HCT116 (cell line): ENCODE results near the gene RGS6. TPM values are rescaled to one million over a fixed set of nuclear protein-coding genes. Genes with fewer than 3 reads are reported as not detected.

Experiments
- ATAC-seq: fragments of 200-7000 bp; cut with Tn5 transposase; 2 replicates; pipeline ENCODE4 v1.9.1; 2020; ENCODE audit warnings: mild to moderate bottlenecking, moderate library complexity
- BruUV-seq: library from RNA; stranded (reverse); fragments of 400-500 nt; replicated peaks from 2 replicates; lab custom pipeline; 2021; lab: Mats Ljungman, UMichigan
- CTCF ChIA-PET: fragments of 300-600 bp; sonication (Branson Sonifier 250); formaldehyde crosslinking; loops from one replicate; lab custom pipeline; 2021; ENCODE audit warnings: antibody characterized with exemption; lab: Charles Lee
- POLR2A ChIA-PET: fragments of 300-600, 350-600 bp; sonication (Branson Sonifier 250); formaldehyde crosslinking; loops from one replicate; lab custom pipeline; 2021; ENCODE audit warnings: antibody characterized with exemption; lab: Charles Lee
- RAD21 ChIA-PET, 2 experiments: fragments of 300-600 bp; sonication (Branson Sonifier 250); formaldehyde crosslinking; loops; one replicate each; lab custom pipeline; 2023; ENCODE audit warnings: low total read pairs in 2 of 2; ENCODE audit not compliant: uncharacterized antibody in 2 of 2, unreplicated experiment in 2 of 2, low non-redundant PET in 1 of 2; lab: Charles Lee
- DNase-seq: peaks from one replicate; pipeline ENCODE4 v3.0.0-alpha.2; 2010; ENCODE audit warnings: low read depth, low spot score
- H2AFZ ChIP-seq: fragments of 200-600 bp; shearing (Covaris generic), sonication (generic); 2 replicates; pipeline ENCODE4 v1.6.1; 2017; ENCODE audit warnings: low read depth, mixed run types, mixed read lengths, antibody characterized with exemption, low read length; ENCODE audit not compliant: poor library complexity, severe bottlenecking
- H3K27ac ChIP-seq: 2 replicates; pipeline ENCODE4 v1.5.1; 2012; ENCODE audit warnings: low read depth, low read length
- H3K27me3 ChIP-seq: fragments of 200-600 bp; sonication (generic); 2 replicates; pipeline ENCODE4 v1.6.1; 2016; ENCODE audit warnings: mixed run types, low read length, mixed read lengths; ENCODE audit not compliant: insufficient read depth
- H3K36me3 ChIP-seq, 2 experiments: fragments of 200-500 bp in 1 of 2; fragments of 200-600 bp in 1 of 2; sonication (Bioruptor generic) in 1 of 2; sonication (generic) in 1 of 2; 2 replicates each; pipeline versions ENCODE4 v1.5.1 to v1.6.1; 2014 to 2016; ENCODE audit warnings: low read length in 2 of 2, inconsistent platforms in 1 of 2, mixed read lengths in 1 of 2, mixed run types in 1 of 2; ENCODE audit not compliant: insufficient read depth in 2 of 2, control insufficient read depth in 1 of 2
- H3K4me1 ChIP-seq, 2 experiments: fragments of 200-600 bp in 1 of 2; sonication (generic) in 1 of 2; 2 replicates each; pipeline versions ENCODE4 v1.5.1 to v1.6.1; 2012 to 2017; ENCODE audit warnings: low read length in 2 of 2, inconsistent platforms in 1 of 2, mild to moderate bottlenecking in 1 of 2, mixed read lengths in 1 of 2, mixed run types in 1 of 2, moderate library complexity in 1 of 2; ENCODE audit not compliant: insufficient read depth in 2 of 2, control insufficient read depth in 1 of 2
- H3K4me2 ChIP-seq: fragments of 200-600 bp; sonication (generic); 2 replicates; pipeline ENCODE4 v1.6.1; 2017; ENCODE audit warnings: mixed run types, low read length, mixed read lengths
- H3K4me3 ChIP-seq, 2 experiments: fragments of 200-600 bp in 1 of 2; sonication (generic) in 1 of 2; replicated peaks in 1 of 2; 2 replicates each; pipeline ENCODE4 v1.5.1; 2011 to 2016; ENCODE audit warnings: low read length in 2 of 2, control low read depth in 1 of 2, low read depth in 1 of 2, mild to moderate bottlenecking in 1 of 2, mixed read lengths in 1 of 2, mixed run types in 1 of 2
- H3K79me2 ChIP-seq: fragments of 200-600 bp; sonication (generic); 2 replicates; pipeline ENCODE4 v1.6.1; 2017; ENCODE audit warnings: mild to moderate bottlenecking, mixed run types, low read length, moderate library complexity, mixed read lengths; ENCODE audit not compliant: insufficient read depth
- H3K9ac ChIP-seq: fragments of 200-600 bp; sonication (generic); 2 replicates; pipeline ENCODE4 v1.6.1; 2016; ENCODE audit warnings: low read length, mixed read lengths
- H3K9me2 ChIP-seq: fragments of 200-600 bp; sonication (generic), shearing (Covaris generic); 2 replicates; pipeline ENCODE4 v1.6.1; 2017; ENCODE audit warnings: mixed run types, mild to moderate bottlenecking, moderate library complexity; ENCODE audit not compliant: insufficient read depth
- H3K9me3 ChIP-seq, 2 experiments: fragments of 200-500 bp in 1 of 2; fragments of 200-600 bp in 1 of 2; sonication (Bioruptor generic) in 1 of 2; sonication (generic) in 1 of 2; 2 replicates each; pipeline ENCODE4 v1.6.1; 2014 to 2017; ENCODE audit warnings: low read length in 2 of 2, mixed read lengths in 2 of 2, inconsistent platforms in 1 of 2, low read depth in 1 of 2, mild to moderate bottlenecking in 1 of 2, mixed run types in 1 of 2, moderate library complexity in 1 of 2; ENCODE audit not compliant: control insufficient read depth in 1 of 2, insufficient read depth in 1 of 2
- H4K20me1 ChIP-seq: fragments of 200-600 bp; sonication (generic), shearing (Covaris generic); 2 replicates; pipeline ENCODE4 v1.6.1; 2017; ENCODE audit warnings: mixed run types, mild to moderate bottlenecking, moderate library complexity; ENCODE audit not compliant: insufficient read depth
- CBX3 ChIP-seq: IDR thresholded peaks from 2 replicates; pipeline ENCODE4 v1.6.1; 2012; ENCODE audit warnings: low read depth
- CTCF ChIP-seq, 3 experiments: fragments of 200-600 bp in 1 of 3; sonication (generic) in 1 of 3; IDR thresholded peaks in 2 of 3; conservative IDR thresholded peaks in 1 of 3; 2 replicates each; pipeline ENCODE4 v1.5.1; 2012 to 2017; ENCODE audit warnings: low read depth in 2 of 3, low read length in 2 of 3, antibody characterized with exemption in 1 of 3, borderline replicate concordance in 1 of 3, control low read depth in 1 of 3, mild to moderate bottlenecking in 1 of 3, mixed read lengths in 1 of 3, mixed run types in 1 of 3, moderate library complexity in 1 of 3; ENCODE audit not compliant: insufficient read depth in 1 of 3
- ELF1 ChIP-seq: IDR thresholded peaks from 2 replicates; pipeline ENCODE4 v1.6.1; 2012; ENCODE audit warnings: low read depth, borderline replicate concordance
- FOSL1 ChIP-seq: IDR thresholded peaks from 2 replicates; pipeline ENCODE4 v1.6.1; 2012; ENCODE audit warnings: low read depth
- POLR2A ChIP-seq: IDR thresholded peaks from 2 replicates; pipeline ENCODE4 v1.7.0; 2011; ENCODE audit warnings: borderline replicate concordance; ENCODE audit not compliant: insufficient read depth, insufficient read length; ENCODE audit errors: extremely low read depth
- SP1 ChIP-seq: IDR thresholded peaks from 2 replicates; pipeline ENCODE4 v1.6.1; 2012; ENCODE audit warnings: low read depth
- SRF ChIP-seq: IDR thresholded peaks from 2 replicates; pipeline ENCODE4 v1.6.1; 2012; ENCODE audit warnings: low read depth
- YY1 ChIP-seq: IDR thresholded peaks from 2 replicates; pipeline ENCODE4 v1.6.1; 2011; ENCODE audit warnings: low read length, low read depth, moderate library complexity, mild to moderate bottlenecking; ENCODE audit not compliant: insufficient replicate concordance; ENCODE audit errors: extremely low read depth
- ZFX ChIP-seq: fragments of 450-650 bp; IDR thresholded peaks from 2 replicates; pipeline ENCODE4 v1.6.1; 2017
- intact Hi-C: fragments of 100-400 bp; cut with micrococcal nuclease; formaldehyde crosslinking; loops from 2 replicates; pipeline ENCODE4 v1.10.0; 2022
- total RNA-seq: library from RNA; stranded (reverse); gene quantifications from one replicate; pipeline ENCODE4 v1.2.1, GENCODE V29; 2021; ENCODE audit not compliant: unreplicated experiment
- TF ChIP-seq, protein P1 (sequence below): IDR thresholded peaks from 2 replicates; pipeline ENCODE4 v1.6.1; 2012; ENCODE audit warnings: low read depth
- TF ChIP-seq, protein P2 (sequence below): IDR thresholded peaks from 2 replicates; pipeline ENCODE4 v1.6.1; 2012

Gene RGS6
- total RNA-seq, 1 experiment from 2014 or later: 4.7 TPM

- Histone ChIP-seq H3K27me3 (no peaks in the 10 kb centered on the region), H3K9me3 (no peaks in the 10 kb centered on the region; a peak in 1 of 4 replicates), H3K4me2 (no peak overlapping the region), H3K36me3 (no peaks in the 10 kb centered on the region), H3K27ac (no peak overlapping the region), H4K20me1 (no peaks in the 10 kb centered on the region), H3K79me2 (no peaks in the 10 kb centered on the region), H3K9me2 (no peaks in the 10 kb centered on the region), H2AFZ (no peak overlapping the region), H3K4me1 (no peaks in the 10 kb centered on the region), H3K9ac (no peak overlapping the region), H3K4me3 (no peak overlapping the region)
- RAD21 ChIA-PET: no interaction called here
- DNase-seq (no peak), ATAC-seq (no peak)
- CTCF ChIA-PET: no interaction called here
- BruUV-seq: no TSS peak
- intact Hi-C loops: no loop called here
- no peak for TF ChIP-seq SRF
- TF ChIP-seq ELF1: no peak
- no peak for TF ChIP-seq FOSL1
- TF ChIP-seq, protein P1, sequence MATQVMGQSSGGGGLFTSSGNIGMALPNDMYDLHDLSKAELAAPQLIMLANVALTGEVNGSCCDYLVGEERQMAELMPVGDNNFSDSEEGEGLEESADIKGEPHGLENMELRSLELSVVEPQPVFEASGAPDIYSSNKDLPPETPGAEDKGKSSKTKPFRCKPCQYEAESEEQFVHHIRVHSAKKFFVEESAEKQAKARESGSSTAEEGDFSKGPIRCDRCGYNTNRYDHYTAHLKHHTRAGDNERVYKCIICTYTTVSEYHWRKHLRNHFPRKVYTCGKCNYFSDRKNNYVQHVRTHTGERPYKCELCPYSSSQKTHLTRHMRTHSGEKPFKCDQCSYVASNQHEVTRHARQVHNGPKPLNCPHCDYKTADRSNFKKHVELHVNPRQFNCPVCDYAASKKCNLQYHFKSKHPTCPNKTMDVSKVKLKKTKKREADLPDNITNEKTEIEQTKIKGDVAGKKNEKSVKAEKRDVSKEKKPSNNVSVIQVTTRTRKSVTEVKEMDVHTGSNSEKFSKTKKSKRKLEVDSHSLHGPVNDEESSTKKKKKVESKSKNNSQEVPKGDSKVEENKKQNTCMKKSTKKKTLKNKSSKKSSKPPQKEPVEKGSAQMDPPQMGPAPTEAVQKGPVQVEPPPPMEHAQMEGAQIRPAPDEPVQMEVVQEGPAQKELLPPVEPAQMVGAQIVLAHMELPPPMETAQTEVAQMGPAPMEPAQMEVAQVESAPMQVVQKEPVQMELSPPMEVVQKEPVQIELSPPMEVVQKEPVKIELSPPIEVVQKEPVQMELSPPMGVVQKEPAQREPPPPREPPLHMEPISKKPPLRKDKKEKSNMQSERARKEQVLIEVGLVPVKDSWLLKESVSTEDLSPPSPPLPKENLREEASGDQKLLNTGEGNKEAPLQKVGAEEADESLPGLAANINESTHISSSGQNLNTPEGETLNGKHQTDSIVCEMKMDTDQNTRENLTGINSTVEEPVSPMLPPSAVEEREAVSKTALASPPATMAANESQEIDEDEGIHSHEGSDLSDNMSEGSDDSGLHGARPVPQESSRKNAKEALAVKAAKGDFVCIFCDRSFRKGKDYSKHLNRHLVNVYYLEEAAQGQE: no peak
- no peak for TF ChIP-seq CBX3
- TF ChIP-seq CTCF (IDR thresholded peaks at IDR 0.05 in 2 of 3, conservative IDR thresholded peaks at IDR 0.05 in 1 of 3; ENCODE audit: borderline replicate concordance in 1 of 3, insufficient read depth in 1 of 3, low read depth in 2 of 3, low read length in 2 of 3): no peak
- no peak for TF ChIP-seq ZFX
- no peak for TF ChIP-seq YY1
- no peak for TF ChIP-seq SP1
- TF ChIP-seq POLR2A: no peak
- TF ChIP-seq, protein P2, sequence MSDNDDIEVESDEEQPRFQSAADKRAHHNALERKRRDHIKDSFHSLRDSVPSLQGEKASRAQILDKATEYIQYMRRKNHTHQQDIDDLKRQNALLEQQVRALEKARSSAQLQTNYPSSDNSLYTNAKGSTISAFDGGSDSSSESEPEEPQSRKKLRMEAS: no peak
- POLR2A ChIA-PET: no interaction called here
Measured at GRCh38 chr14:72247896-72248465, 315.8 kb downstream of the RGS6 start.
